GM19193 (cell line): ENCODE results near the gene PANX2.

Experiments used
- POLR2A ChIP-seq: IDR thresholded peaks from 4 replicates; pipeline ENCODE4 v1.6.1; 2011; ENCODE audit not compliant: insufficient read depth, insufficient read length; ENCODE audit errors: extremely low read depth

PANX2 gene, protein sequence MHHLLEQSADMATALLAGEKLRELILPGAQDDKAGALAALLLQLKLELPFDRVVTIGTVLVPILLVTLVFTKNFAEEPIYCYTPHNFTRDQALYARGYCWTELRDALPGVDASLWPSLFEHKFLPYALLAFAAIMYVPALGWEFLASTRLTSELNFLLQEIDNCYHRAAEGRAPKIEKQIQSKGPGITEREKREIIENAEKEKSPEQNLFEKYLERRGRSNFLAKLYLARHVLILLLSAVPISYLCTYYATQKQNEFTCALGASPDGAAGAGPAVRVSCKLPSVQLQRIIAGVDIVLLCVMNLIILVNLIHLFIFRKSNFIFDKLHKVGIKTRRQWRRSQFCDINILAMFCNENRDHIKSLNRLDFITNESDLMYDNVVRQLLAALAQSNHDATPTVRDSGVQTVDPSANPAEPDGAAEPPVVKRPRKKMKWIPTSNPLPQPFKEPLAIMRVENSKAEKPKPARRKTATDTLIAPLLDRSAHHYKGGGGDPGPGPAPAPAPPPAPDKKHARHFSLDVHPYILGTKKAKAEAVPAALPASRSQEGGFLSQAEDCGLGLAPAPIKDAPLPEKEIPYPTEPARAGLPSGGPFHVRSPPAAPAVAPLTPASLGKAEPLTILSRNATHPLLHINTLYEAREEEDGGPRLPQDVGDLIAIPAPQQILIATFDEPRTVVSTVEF

DNA sequence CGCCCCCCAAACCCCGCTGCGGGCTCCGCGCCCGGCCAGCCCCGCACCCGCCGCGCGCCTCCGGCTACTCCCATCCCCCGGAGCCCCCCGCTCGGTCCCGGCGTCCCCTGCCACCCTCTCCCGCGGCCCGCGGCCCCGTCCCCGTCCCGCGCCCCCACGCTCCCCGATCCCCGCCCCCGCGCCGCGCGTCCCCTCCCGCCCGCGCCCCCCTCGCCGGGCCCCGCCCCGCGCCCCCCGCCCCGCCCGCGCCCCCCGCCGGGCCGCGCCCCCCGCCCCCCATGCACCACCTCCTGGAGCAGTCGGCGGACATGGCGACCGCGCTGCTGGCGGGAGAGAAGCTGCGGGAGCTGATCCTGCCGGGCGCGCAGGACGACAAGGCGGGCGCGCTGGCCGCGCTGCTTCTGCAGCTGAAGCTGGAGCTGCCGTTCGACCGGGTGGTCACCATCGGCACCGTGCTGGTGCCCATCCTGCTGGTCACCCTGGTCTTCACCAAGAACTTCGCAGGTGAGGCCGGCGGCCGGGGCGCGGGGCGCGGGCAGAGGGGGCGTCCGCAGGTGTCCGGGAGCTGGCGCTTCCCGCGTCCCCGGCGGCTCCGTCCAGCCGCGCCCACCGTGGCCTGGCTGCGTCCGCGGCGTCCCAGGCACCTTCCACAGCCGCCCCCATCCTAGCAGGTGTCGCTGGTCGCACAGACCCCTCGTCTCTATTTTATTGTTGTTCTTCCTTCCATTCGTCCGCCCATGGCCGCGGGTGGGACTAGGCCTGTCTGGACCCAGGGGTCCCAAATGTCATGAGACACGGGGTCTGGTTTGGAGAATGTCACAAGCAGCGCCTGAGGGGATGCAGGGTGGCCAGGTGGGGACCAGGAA, at the start of gene PANX2:
Gene PANX2 (plus strand): TSS at position 279 of the 866 bp plus-strand sequence. CDS start 0 bp downstream, at position 279.
- TF ChIP-seq POLR2A, result no peak

DNA sequence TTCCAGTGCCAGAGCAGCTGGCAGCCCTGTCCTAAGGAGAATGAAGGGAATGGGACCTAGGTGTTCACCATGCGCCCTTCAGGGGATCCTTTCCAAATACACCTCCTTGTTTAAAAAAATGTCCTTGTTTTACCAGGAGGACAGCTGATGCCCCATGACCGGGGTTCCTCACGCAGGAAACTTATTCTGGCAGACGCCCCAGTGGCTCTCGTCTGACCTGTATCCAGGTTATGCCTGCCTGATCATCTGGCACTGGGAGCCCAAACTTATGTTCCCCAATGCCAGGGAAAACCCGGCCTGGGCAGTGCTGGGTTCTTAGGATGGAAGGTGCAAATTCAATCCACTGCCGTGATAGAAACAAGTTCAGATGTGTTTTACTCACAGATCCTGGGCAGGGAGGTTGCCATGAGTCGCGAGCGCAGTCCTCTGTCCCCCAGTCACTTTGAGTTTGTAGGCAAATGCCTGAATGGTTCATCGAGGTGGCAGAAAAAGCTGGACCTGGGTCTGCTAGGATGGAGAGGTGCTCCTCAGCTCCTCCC, 49.3 kb upstream of the PANX2 start:
- no peak for TF ChIP-seq POLR2A

DNA sequence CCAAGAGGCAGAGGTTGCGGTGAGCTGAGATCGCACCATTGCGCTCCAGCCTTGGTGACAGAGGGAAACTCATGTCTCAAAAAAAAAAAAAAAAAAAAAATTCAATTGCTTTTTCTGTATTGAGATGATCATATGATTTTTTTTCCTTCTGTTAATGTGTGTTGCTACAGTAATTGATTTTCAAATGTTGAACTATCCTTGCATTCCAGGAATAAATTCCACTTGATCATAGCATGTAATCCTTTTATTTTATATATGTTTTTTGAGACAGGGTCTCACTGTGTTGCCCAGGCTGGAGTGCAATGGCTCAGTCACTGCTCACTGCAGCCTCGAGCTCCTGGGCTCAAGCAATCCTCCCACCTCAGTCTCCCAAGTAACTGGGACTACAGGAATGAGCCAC, 47.4 kb upstream of the PANX2 start:
- no peak for TF ChIP-seq POLR2A

DNA sequence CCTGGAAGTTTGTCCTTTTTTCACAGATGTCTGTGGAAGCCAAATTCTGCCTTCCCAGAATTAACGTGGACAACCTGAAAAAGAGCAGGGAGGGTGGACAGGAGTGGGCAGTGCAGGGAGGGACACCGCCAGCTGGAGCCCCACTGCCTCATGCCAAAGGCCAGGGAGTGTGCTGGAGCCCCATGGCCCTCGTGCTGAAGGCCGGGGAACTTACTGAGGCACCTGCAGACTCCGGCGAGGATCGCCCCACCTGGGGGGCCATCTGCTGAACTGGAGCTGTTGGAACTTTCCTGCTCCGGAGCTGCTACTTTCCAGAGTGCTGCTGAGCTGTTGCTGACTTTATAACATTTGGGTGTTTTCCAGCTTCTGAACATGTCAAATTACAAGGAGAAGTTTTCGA, 45.5 kb upstream of the PANX2 start:
- TF ChIP-seq POLR2A, result no peak

DNA sequence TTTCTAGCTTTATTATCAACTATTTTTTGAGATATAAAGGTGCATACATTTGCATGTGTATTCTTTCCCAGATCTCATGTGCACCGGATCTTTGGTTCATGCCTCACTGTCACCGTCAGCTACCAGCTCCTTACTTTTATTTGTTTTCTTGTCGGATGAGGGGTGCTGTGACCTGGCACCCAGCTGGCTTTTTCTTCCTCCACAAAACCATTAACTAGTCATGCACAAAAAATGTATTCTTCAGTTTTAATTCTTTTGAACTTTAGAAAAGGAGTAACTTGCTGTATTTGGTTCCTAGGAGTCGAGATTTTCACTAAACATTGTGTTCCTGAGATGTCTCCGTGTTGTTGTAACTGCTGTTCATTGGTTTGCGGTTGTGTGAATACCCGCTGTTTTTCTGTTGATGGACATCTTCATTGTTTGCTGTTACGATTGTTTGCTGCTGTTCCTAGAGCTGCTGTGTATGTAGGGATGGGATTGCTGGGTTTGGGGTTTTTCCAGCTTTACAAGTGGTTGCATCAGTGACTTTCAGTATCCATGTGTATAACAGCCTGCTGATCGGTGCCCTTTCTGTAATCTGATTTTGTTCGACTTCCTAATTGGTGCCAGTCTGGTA, 41.3 kb upstream of the PANX2 start:
- no peak for TF ChIP-seq POLR2A

DNA sequence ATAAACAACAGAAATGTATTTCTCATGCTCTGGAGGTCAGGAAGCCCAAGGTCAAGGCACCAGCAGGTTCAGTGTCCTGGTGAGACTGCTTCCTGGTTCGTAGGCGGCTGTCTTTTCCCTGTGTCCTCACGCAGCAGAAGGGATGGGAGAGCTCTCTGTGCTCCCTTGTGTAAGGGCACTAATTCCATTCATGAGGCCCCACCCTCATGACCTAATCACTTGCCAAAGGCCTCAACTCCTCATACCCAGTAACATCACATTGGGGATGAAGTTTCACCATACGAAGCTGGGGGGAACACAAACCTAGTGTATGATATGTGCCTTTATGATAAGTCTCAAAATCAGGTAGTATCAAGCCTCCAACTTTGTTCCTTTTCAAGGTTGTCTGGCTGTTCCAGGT, 38.6 kb upstream of the PANX2 start:
- no peak for TF ChIP-seq POLR2A

DNA sequence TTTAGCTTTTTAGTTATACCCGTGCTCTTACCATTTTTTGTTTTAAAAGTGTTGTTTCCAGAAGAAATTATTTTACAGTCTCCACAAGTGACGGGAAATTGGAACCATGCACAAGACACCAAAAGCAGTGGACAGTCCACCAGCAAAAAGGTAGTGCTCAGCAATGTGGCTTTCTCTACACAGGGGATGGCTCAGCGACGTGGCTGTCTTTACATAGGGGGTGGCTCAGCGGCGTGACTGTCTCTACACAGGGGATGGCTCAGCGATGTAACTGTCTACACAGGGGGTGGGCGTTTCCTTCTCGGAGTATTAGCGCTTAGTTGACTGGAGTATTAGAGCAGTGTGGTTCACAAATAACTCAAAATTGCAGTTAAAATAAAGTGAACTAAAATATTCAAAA, 36.0 kb upstream of the PANX2 start:
- no peak for TF ChIP-seq POLR2A

DNA sequence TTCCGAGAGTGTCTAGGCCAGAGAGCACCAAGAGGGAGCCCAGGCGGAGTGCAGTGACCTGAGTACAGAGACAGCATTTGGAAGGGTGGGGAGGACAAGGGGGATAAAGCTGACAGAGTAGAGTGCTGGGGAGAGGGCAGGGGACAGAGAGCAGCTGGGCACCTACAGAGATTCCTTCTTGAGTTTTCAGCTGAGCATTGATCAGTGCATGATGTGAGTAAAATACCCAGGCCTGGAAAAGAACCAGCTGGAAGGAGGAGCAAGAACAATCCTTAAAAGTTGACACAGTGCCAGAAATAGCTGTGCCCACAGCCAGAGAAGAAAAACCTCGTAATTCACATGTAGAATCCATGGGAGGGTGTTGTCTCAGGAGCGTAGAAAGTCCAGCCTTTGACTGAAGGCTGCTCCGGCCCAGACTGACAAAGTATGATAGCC, 33.9 kb upstream of the PANX2 start:
- TF ChIP-seq POLR2A, result no peak

DNA sequence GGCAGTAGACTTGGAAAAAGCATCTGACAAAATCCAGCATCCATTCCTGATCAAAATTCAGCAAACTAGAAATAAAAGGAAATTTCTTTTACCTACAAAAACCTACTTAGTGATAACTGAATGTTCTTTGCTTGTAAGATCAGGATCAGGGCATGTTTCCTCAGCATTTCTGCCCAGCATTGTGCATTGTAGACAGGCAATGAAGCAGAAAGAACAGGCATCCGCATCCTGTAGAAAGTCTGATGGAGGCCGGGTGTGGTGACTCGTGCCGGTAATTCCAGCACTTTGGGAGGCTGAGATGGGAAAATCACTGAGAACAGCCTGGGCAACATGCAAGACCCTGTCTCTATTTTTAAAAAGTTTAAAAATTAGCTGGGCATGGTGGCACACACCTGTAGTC, 32.5 kb upstream of the PANX2 start:
- TF ChIP-seq POLR2A, result no peak

DNA sequence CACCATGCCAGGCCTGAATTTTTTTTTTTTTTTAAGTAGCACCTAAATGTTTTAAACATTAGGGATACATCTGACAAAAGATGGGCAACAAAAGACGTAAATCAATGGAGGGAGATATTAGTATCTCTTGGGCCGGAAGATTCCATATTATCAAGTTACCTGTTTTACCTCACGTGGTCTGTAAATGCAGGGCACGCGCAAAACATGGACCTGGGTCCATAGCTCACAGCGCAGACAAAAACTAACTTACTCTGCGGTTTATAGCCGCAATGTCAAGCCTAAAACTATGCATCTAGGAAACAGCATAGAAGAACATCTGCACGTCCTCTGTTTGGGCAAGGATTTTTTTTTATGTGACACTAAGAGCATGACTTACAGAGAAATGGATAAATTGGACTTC, 31.5 kb upstream of the PANX2 start:
- TF ChIP-seq POLR2A, result no peak

DNA sequence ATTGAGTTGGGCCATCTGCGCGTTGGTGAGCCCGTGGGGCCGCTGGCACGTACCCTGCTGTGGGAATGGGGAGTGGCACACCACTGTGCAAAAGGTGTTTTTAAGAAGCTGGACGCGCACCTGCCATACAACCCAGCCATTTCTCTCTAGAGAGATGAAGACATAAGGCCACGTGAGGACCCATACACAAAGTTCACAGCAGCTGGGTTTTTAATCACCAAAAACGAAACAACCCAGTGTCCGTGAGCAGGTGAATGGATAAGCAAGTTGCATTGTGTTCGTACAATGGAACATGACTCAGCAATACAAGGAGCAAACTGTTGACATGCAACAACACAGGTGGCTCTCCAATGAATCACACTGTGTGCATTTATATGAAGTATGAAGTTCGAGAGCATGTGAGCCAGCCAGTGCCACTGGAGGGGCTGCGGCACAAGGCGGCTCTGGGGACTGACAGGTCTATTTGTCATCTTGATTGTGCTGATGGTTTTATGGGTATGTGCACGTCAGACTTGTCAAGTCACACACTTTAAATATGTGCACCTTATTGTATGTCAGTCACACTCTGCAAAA, 30.6 kb upstream of the PANX2 start:
- no peak for TF ChIP-seq POLR2A

DNA sequence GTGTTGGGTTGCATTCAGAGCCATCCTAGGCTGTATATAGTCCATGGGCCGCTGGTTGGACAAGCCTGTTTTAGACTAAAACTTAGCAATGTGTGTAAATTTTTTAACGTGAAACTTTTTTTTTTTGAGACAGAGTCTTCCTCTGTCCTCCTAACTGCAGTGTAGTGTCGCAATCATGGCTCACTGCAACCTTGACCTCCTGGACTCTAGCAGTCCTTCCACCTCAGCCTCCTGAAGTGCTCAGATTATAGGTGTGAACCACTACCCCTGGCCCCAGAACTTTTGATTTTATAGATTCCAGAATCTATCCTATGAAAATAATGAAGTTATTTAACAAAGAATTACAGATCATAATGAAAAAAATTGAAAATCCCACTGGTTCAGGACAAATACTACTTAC, 29.9 kb upstream of the PANX2 start:
- no peak for TF ChIP-seq POLR2A

DNA sequence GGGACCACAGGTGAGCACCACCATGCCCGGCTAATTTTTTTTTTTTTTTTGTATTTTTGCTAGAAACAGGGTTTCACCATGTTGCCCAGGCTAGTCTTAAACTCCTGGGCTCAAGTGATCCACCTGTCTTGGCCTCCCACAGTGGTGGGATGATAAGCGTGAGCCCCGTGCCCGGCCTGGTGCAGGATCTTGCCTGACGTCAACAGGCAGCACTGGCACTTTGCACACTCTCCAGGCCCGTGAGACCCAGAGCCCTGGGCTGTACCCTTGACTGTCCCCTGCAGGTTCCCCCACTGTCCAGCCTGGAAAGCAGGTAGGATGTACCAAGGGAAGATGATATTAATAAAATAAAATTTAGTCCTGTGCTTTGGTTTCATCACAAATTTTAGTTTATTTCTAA, 29.1 kb upstream of the PANX2 start:
- TF ChIP-seq POLR2A, result no peak

DNA sequence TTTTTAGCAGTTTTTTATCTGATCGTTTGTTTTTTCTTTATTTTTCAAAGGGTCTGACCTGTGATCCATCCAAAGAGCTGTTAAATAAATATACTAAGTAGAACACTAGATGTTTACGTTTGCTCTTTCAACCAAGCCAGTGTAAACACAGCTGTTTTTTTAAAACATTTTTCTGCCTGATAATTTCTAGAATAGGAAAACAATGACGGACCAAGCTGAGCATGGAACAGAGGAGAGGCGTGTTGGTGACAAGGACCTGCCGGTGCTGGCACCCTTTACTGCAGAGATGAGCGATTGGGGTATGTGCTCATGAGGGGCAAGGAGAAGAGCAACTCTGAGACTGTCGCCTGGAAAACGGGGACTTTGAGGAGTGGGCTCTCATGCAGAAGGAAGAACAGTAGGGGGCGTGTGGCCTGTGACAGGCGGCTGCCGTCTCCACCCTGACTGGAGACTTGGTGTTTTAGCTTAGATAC, 28.6 kb upstream of the PANX2 start:
- TF ChIP-seq POLR2A, result no peak
